Measurements from ENCODE around the gene POU6F2.
A peak's percentile ranks its signal among the peaks of the same experiment; 100 is the strongest.
"Not testable (repeated sequence)": the region's sequence is repeated elsewhere in the genome, so short reads cannot be mapped to it uniquely, and the experiment has no call there.

The POU6F2 gene, protein sequence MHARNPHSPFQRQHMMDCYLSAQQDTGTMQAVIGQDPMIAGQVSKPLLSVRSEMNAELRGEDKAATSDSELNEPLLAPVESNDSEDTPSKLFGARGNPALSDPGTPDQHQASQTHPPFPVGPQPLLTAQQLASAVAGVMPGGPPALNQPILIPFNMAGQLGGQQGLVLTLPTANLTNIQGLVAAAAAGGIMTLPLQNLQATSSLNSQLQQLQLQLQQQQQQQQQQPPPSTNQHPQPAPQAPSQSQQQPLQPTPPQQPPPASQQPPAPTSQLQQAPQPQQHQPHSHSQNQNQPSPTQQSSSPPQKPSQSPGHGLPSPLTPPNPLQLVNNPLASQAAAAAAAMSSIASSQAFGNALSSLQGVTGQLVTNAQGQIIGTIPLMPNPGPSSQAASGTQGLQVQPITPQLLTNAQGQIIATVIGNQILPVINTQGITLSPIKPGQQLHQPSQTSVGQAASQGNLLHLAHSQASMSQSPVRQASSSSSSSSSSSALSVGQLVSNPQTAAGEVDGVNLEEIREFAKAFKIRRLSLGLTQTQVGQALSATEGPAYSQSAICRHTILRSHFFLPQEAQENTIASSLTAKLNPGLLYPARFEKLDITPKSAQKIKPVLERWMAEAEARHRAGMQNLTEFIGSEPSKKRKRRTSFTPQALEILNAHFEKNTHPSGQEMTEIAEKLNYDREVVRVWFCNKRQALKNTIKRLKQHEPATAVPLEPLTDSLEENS

DNA sequence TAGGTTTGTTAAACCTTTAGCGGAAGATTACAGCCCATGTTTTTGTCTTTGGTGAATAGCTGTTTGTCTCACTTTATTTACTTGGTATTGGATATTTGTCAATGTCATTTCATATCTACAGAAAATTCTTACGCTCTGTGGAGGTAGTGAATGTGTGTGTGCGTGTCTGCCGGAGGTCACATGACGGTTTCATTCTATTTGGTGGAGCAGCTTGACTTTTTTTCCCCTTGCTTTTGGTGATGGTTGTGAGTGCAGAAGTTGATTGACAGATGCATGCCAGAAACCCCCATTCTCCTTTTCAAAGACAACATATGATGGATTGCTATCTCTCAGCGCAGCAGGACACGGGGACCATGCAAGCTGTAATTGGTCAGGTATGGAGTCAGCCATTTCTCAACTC is at the start of gene POU6F2:
Gene POU6F2, plus strand, starts transcription at position 225 of the 400 bp plus-strand sequence. Its CDS starts 45 bp downstream, at position 270.
- no peak for DNase-seq (ENCODE audit: low read depth, low spot score)

DNA sequence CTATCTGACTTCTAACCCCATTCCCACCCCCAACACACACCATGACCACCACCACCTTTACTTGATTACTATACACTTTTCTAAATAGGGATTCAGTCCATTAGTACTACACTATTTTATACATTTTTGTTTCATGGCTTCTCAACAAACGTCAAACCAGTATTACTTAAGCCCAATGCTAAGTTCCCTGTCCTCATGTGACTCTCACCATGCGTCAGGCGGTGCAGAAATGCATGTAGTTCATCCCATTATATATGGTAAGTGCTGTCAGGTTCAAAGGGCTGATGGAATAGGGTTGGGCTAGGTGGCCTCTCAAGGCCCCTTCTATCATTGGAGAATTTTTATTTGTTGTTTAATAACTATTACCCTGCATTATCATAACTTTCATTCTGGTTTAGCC is 49.2 kb upstream of the POU6F2 start:
- no peak for DNase-seq (ENCODE audit: low read depth, low spot score)

- no peak for DNase-seq (ENCODE audit: low read depth, low spot score)
Measured at GRCh38 chr7:38929460-38930171, 48.1 kb upstream of the POU6F2 start.

DNA sequence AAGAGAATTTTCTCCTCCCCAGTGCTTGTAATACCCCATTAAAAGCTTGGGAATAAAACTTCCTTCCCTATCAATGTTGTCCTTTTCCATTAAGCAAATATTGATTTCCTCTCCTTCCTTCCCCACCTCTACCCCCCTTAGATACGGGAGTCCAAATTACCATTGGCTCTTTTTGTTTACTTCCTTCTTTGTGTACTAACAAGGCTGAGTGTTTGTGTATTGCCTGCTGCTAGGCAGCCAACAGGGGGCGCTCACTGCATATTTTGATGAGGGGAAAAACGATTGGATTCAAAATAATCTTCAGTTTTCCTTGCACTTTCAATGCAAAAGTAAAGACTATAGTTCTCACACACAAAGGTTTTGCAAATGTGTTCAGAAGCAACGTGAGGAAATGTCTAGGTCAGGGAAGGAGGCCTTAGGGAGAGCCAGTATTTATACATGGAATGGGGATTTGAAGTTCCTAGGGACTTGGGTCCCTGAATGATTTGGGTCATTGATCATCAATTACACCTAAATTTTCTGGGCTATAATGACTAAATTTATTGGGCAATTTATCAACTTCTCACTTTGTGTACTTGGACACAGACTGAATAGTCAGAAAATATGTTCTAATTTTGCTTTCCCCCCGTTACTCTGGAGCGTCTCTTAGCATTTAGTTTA is 45.1 kb upstream of the POU6F2 start:
- DNase-seq (ENCODE audit: low read depth, low spot score), result peak; percentile 35

- DNase-seq (ENCODE audit: low read depth, low spot score), result no peak
Measured at GRCh38 chr7:38934051-38934450, 43.7 kb upstream of the POU6F2 start.

DNA sequence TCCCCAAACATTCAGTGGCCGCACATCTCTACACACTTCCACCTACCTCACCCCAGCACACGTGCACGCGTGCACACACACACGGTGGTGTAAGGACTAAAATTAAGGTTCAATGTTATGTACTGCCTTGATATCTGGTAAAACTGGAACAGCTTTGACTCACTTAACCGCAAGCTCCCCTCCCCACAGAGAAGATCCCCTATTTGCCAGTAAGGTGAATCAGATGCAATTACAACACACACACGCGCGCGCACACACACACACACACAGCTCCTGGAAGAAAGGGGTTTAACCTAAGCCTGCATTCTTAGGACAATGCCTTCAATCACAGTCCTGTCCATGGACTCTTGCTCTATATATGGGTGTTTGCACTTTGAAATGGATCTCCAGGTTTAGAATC is 43.2 kb upstream of the POU6F2 start:
- DNase-seq (ENCODE audit: low read depth, low spot score), result no peak

GRCh38 chr7:38936641-38937040 is 41.1 kb upstream of the POU6F2 start:
- DNase-seq (ENCODE audit: low read depth, low spot score), result no peak

DNA sequence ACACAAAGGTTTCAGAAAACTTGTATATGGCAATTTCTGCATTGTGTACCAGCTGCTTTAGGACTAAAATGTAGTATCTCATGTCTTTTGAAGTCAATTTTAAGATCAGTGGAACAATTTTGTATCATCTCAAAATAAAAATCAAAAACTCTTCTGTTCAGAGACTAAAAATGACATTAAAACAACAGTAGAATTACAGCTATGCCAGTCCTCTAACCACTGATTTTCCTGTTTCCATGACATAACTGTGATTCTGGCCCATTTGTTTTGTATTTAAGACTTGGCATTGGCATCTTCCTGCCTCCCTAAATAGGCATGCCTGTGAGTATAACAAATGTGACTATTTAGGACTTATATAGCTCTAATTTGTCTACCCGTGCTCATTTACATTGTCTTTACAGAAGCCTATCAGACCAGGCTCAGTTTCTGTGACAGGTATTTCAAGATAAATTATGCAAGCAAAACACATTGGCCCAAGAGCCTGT is 39.7 kb upstream of the POU6F2 start:
- no peak for DNase-seq (ENCODE audit: low read depth, low spot score)

GRCh38 chr7:38938589-38938988 is 39.1 kb upstream of the POU6F2 start:
- no peak for DNase-seq (ENCODE audit: low read depth, low spot score)

- no peak for DNase-seq (ENCODE audit: low read depth, low spot score)
Measured at GRCh38 chr7:38940774-38941173, 36.9 kb upstream of the POU6F2 start.

DNA sequence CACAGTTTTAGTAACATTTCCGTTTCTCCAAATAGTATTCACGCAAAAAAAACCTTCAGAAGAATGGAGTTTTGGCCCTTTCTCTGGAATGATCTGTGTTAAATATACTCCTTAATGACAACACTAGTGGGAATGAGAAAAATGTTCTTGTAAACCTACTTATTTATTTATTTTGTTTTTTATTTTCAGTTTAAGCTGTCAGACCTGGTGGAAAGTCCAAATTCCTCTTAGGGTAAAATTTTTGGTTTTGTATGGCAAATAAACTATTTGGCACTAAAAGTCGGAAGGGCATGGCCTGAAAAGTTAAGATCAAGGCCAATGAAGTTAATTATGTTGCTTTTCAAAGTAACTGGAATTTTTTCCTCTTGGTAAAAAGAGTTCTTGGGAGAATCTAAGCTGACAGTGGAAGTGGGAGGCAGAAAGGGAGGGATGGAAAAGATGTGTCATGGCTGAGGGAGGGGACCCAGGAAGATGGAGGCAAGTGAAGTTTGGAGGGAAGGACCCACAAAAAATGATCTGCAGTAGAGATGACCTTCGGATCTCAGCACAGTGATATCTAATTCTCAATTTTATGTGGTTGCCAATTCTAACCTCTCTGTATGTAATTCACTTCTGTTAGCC is 35.2 kb upstream of the POU6F2 start:
- no peak for DNase-seq (ENCODE audit: low read depth, low spot score)

- DNase-seq (ENCODE audit: low read depth, low spot score), result not testable (repeated sequence)
Measured at GRCh38 chr7:38947541-38947940, 30.2 kb upstream of the POU6F2 start.

DNA sequence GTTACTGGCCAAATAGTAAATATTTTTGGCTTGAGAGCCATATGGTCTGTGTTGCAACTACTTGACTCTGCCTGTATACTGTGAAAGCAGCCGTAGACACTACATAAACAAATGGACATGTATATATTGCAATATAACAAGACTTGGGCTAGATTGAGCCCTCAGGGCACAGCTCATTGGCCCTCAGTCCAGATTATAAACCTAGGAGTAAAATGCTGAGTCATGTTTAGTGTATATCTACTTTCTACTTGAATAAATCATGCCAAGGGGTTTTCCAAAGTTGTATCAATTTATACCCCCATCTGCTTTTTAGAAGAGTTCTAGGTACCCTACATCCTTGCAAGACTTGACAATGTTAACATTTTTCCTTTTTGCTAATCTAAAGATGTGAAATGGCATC is 27.4 kb upstream of the POU6F2 start:
- DNase-seq (ENCODE audit: low read depth, low spot score), result no peak

DNA sequence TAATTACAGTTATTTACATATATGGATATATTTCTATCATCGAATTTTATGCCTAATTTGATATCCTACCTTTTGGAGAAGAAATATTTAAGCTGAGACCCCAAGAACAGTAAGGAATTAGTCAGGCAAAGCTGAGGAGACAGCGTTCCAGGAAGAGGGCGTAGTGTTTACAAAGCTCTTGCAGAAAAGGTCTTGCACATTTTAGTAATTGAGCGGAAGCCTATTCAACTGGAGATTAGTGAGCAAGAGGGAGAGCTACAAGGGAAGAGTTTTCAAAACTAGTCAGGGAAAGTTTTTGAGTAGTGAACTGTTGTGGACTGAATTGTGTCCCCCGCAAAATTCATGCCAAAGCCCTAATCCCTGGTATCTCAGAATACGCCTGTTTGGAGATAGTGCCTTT is 26.5 kb upstream of the POU6F2 start:
- DNase-seq (ENCODE audit: low read depth, low spot score), result no peak

- DNase-seq (ENCODE audit: low read depth, low spot score), result no peak
Measured at GRCh38 chr7:38953227-38953626, 24.5 kb upstream of the POU6F2 start.

DNA sequence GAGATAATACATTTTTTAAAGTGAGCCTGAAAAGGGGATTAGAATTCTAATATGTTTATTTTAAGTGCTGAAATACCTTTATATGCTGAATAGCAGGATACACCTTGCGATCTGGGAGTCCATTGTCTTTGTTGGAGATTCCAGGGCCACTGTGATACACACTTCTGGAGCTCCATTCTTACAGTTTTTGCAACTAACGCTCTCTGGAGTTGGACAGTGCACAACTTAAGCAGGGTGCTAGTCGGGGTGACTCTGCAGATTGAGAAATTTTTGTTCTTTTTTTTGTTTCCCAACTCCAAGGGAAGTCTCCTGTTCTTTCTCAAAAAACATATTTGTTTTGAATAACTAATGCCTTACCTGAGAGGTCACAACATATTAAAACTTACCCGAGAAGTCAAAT is 23.7 kb upstream of the POU6F2 start:
- DNase-seq (ENCODE audit: low read depth, low spot score), result no peak

DNA sequence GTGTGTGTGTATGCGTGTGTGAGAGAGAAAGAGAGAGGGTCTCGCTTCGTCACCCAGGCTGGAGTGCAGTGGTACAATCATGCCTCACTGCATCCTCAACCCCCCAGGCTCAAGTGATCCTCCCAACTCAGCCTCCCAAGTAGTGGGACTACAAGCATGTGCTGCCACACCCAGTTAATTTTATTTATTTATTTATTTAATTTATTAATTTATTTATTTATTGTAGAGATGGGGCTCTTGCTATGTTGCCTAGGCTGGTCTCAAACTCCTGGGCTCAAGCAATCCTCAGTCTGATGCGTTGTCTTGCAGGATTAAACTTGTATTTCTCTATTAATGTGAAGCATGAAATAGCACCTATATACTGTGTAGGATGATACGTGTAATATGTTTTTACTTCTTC is 21.8 kb upstream of the POU6F2 start:
- no peak for DNase-seq (ENCODE audit: low read depth, low spot score)

DNA sequence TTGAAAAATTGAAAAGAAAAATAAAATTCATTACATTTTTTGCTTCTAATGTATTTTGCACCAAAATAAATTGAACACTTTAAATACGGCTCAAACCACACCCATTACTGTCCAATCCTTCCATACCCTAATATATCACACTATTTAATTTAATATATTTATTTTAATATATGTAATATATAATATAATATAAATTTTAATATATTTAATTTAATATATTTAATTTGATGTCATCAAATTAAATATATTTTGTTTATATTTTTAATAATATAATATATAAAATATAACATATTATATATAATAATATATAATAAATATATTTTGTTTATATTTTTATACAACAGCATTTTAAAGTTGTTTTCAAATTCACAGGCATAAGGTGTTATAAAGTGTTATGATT is 15.7 kb upstream of the POU6F2 start:
- DNase-seq (ENCODE audit: low read depth, low spot score), result no peak

DNA sequence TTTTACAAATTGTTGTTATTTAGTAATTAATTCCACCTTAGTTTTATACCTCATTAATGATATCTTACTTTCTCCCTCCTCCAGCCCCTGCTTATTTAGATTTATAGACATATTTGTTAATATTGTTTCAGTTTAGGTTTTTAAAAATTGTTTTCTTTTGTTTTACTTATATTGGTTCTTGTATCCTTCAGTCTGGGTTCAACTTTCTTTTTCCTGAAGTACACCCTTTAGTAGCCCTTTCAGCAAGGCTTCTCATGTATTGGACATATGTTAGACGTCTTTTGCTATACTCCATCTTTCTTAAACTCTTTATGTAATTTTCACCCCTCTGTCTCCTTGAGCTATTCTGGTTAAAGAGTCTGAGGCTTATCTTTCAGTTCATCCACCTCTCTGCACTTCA is 12.8 kb upstream of the POU6F2 start:
- no peak for DNase-seq (ENCODE audit: low read depth, low spot score)

DNA sequence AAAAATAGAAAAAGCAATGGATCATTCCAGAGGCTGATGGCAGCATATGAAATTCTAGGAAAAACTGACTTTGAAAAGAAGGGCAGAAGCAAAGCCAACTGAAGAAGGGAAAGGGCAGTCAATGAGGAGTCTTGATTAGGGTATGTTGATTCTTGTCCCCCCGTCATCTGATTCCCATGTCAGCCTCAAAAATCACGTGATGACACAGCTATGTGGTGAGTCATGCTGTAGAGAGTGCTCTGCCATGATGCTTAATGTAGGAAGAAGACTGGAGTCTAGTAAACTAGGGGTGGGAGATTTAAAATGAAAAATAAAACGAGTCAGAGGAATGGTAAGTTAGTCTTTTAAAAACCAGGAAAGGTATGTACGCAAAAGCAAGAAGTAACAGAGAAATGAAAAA is 3.9 kb upstream of the POU6F2 start:
- no peak for DNase-seq (ENCODE audit: low read depth, low spot score)

- no peak for DNase-seq (ENCODE audit: low read depth, low spot score)
Measured at GRCh38 chr7:38975944-38976392, 1.7 kb upstream of the POU6F2 start.
